ENCODE results near the gene ABHD12.

Gene ABHD12

DNA sequence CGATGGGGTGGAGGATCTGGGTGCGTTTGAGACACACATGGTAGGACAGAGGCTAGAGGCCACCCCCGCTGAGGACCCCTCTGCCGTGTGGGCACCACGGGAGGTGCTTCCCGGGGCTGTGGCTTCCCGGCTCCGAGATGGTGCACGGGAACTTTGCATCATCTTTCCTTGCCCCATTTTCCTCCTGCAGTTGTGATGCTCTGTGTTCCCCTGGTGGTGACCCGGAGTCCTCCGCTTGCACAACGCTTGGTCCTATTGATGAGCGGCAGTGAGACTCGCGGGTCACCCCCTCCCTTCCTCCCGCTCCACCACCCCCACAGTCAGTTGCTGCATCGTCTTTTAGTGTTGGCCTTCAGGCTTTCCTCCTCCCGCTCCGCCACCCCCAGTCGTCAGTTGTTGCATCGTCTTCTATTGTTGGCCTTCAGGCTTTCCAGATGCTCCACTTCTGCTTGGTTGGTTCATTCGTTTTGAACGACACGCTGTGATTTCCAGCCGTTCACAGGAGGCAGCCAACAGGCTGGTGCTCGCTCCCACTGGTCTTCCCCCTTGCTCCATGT lies 105.5 kb downstream of the ABHD12 start:
- no peaks in the 10 kb centered on the region for H3K27me3 ChIP-seq (ENCODE audit: control insufficient read depth in 2 of 2, insufficient read depth in 2 of 2, low read length in 2 of 2)
- H3K4me1 ChIP-seq (ENCODE audit: control insufficient read depth in 2 of 2, insufficient read depth in 2 of 2, low read length in 2 of 2), result no peaks in the 10 kb centered on the region
- no peaks in the 10 kb centered on the region for H3K9me3 ChIP-seq (ENCODE audit: control insufficient read depth in 2 of 2, low read length in 2 of 2)
- no peak overlapping the region for H3K4me3 ChIP-seq (ENCODE audit: low read length in 2 of 2)
- H3K27ac ChIP-seq (ENCODE audit: low read depth in 2 of 2, low read length in 2 of 2), result no peak overlapping the region
- no peak overlapping the region for H3K9ac ChIP-seq (ENCODE audit: low read depth in 1 of 2, low read length in 2 of 2)
- peaks cover 91 to 92% of the 10 kb centered on the region in 2 donors for H3K36me3 ChIP-seq (ENCODE audit: control insufficient read depth in 2 of 2, insufficient read depth in 2 of 2, low read length in 2 of 2)

DNA sequence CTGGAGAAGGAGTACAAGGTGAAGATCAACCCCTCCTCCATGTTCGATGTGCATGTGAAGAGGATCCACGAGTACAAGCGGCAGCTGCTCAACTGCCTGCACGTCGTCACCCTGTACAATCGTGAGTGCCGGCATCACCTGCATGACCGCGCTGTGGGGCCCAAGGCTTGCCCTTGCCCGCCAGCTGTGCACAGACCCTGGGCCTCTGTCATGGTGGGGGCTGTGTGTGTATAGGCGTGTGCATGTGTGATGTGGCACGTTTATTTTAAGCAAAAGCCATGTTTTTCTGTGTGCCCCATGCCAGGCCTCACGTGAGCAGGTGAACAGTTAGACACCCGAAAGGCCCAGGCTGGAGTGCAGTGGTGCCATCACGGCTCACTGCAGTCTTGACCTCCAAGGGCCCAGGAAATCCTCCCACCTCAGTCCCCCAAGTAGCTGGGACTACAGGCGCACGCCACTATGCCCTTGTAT lies 106.5 kb downstream of the ABHD12 start:
- H3K27ac ChIP-seq (ENCODE audit: low read depth in 2 of 2, low read length in 2 of 2), result no peak overlapping the region
- H3K4me3 ChIP-seq (ENCODE audit: low read length in 2 of 2), result no peak overlapping the region
- H3K27me3 ChIP-seq (ENCODE audit: control insufficient read depth in 2 of 2, insufficient read depth in 2 of 2, low read length in 2 of 2), result no peaks in the 10 kb centered on the region
- H3K9ac ChIP-seq (ENCODE audit: low read depth in 1 of 2, low read length in 2 of 2), result no peak overlapping the region
- no peaks in the 10 kb centered on the region for H3K4me1 ChIP-seq (ENCODE audit: control insufficient read depth in 2 of 2, insufficient read depth in 2 of 2, low read length in 2 of 2)
- H3K9me3 ChIP-seq (ENCODE audit: control insufficient read depth in 2 of 2, low read length in 2 of 2), result no peaks in the 10 kb centered on the region
- H3K36me3 ChIP-seq (ENCODE audit: control insufficient read depth in 2 of 2, insufficient read depth in 2 of 2, low read length in 2 of 2), result peaks cover 92% of the 10 kb centered on the region in 2 donors

GRCh38 chr20:25283221-25283951 lies 107.2 kb downstream of the ABHD12 start:
- no peak overlapping the region for H3K9ac ChIP-seq (ENCODE audit: low read depth in 1 of 2, low read length in 2 of 2)
- H3K27me3 ChIP-seq (ENCODE audit: control insufficient read depth in 2 of 2, insufficient read depth in 2 of 2, low read length in 2 of 2), result no peaks in the 10 kb centered on the region
- no peak overlapping the region for H3K4me3 ChIP-seq (ENCODE audit: low read length in 2 of 2)
- peaks cover 0 to 3% of the 10 kb centered on the region in 2 donors for H3K4me1 ChIP-seq (ENCODE audit: control insufficient read depth in 2 of 2, insufficient read depth in 2 of 2, low read length in 2 of 2)
- peaks cover 91 to 92% of the 10 kb centered on the region in 2 donors for H3K36me3 ChIP-seq (ENCODE audit: control insufficient read depth in 2 of 2, insufficient read depth in 2 of 2, low read length in 2 of 2)
- no peak overlapping the region for H3K27ac ChIP-seq (ENCODE audit: low read depth in 2 of 2, low read length in 2 of 2)
- H3K9me3 ChIP-seq (ENCODE audit: control insufficient read depth in 2 of 2, low read length in 2 of 2), result no peaks in the 10 kb centered on the region

DNA sequence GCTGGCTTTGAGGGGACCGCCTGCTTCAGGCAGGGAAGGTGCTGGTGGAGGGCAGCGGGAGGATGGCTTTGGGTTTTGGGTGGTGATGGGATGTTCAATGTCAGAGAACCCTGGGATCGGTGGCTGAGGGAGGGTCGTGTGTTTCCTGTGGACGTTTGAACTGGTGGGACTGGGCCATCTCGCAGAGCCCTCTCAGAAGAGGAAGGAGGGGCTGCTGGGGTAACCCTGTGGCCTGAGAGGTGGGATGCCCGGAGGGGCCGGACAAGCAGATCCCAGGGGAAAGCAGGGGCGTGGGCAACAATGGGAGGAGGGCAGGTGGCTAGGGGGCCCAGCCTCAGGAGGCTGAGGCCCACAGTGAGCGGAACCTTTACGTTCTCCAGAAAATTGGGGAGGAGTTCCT lies 107.8 kb downstream of the ABHD12 start:
- Histone ChIP-seq H3K9me3 (ENCODE audit: control insufficient read depth in 2 of 2, low read length in 2 of 2) (no peaks in the 10 kb centered on the region), H3K4me3 (ENCODE audit: low read length in 2 of 2) (no peak overlapping the region), H3K27me3 (ENCODE audit: control insufficient read depth in 2 of 2, insufficient read depth in 2 of 2, low read length in 2 of 2) (no peaks in the 10 kb centered on the region), H3K27ac (ENCODE audit: low read depth in 2 of 2, low read length in 2 of 2) (peak overlapping the region in 1 of 2 donors; percentile 70), H3K4me1 (ENCODE audit: control insufficient read depth in 2 of 2, insufficient read depth in 2 of 2, low read length in 2 of 2) (peaks cover 0 to 5% of the 10 kb centered on the region in 2 donors), H3K36me3 (ENCODE audit: control insufficient read depth in 2 of 2, insufficient read depth in 2 of 2, low read length in 2 of 2) (peaks cover 91 to 92% of the 10 kb centered on the region in 2 donors), H3K9ac (ENCODE audit: low read depth in 1 of 2, low read length in 2 of 2) (no peak overlapping the region)

DNA sequence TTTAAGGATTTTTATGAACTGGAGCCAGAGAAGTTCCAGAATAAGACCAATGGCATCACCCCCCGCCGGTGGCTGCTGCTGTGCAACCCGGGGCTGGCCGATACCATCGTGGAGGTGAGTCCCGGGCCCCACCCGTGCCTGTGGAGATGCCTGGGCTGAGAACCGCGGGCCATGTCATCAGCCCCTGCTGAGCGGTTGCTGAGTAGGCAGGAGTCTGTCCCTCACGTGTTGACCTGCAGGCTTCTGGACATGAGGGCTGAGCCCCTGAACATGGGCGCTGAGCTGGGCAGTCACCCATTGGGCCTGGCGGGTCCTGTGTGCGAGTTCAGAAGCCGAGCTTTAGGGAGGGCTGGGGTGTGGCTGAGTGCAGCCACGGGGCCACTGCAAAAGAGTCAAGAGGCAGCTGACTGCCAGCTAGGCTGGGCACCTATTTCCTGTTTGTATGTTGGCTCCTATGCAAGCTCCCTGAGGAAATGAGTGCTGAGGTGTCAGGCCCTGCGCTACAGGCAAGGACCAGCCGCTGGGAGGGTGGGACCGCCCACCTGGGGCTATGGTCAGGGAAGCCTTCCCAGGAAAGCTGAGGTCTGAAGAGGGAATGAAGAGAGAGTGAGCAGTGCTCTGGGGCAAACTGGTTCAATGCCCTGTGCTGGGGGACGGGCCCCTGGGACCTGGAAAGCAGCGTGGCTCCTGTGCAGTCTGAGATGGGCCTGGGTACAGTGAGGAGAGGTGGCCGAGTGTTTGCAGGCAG lies 108.4 kb downstream of the ABHD12 start:
- Histone ChIP-seq H3K27ac (ENCODE audit: low read depth in 2 of 2, low read length in 2 of 2) (peak overlapping the region; percentile 41 to 70), H3K4me1 (ENCODE audit: control insufficient read depth in 2 of 2, insufficient read depth in 2 of 2, low read length in 2 of 2) (peaks cover 0 to 8% of the 10 kb centered on the region in 2 donors), H3K4me3 (ENCODE audit: low read length in 2 of 2) (no peak overlapping the region), H3K36me3 (ENCODE audit: control insufficient read depth in 2 of 2, insufficient read depth in 2 of 2, low read length in 2 of 2) (peaks cover 93% of the 10 kb centered on the region in 2 donors), H3K9ac (ENCODE audit: low read depth in 1 of 2, low read length in 2 of 2) (no peak overlapping the region), H3K27me3 (ENCODE audit: control insufficient read depth in 2 of 2, insufficient read depth in 2 of 2, low read length in 2 of 2) (no peaks in the 10 kb centered on the region), H3K9me3 (ENCODE audit: control insufficient read depth in 2 of 2, low read length in 2 of 2) (no peaks in the 10 kb centered on the region)

DNA sequence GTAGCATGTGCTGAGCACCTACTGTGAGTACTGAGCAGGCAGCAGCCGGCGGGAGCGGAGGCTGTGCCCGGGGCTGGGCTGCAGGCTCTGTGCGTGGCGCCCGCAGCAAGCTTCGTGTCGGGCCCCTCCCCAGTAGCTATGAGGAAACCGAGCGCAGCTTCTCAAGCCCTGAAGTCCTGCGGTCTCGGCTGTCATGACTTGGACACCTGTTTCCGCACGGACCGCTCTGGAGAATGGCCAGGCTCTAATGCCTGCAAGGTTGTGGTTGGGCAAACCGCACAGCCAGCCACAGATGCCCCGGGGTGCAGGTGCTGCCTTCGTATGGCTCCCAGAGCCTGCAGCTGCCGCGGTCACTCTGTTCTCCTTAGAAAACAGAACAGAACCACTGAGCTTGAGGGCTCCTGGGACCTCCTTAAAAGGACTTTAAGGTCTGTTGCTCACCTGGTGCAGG lies 109.1 kb downstream of the ABHD12 start:
- Histone ChIP-seq H3K9ac (ENCODE audit: low read depth in 1 of 2, low read length in 2 of 2) (no peak overlapping the region), H3K27me3 (ENCODE audit: control insufficient read depth in 2 of 2, insufficient read depth in 2 of 2, low read length in 2 of 2) (no peaks in the 10 kb centered on the region), H3K36me3 (ENCODE audit: control insufficient read depth in 2 of 2, insufficient read depth in 2 of 2, low read length in 2 of 2) (peaks cover 92 to 94% of the 10 kb centered on the region in 2 donors), H3K27ac (ENCODE audit: low read depth in 2 of 2, low read length in 2 of 2) (peak overlapping the region in 1 of 2 donors; percentile 70), H3K4me3 (ENCODE audit: low read length in 2 of 2) (no peak overlapping the region), H3K9me3 (ENCODE audit: control insufficient read depth in 2 of 2, low read length in 2 of 2) (no peaks in the 10 kb centered on the region), H3K4me1 (ENCODE audit: control insufficient read depth in 2 of 2, insufficient read depth in 2 of 2, low read length in 2 of 2) (peaks cover 0 to 10% of the 10 kb centered on the region in 2 donors)

DNA sequence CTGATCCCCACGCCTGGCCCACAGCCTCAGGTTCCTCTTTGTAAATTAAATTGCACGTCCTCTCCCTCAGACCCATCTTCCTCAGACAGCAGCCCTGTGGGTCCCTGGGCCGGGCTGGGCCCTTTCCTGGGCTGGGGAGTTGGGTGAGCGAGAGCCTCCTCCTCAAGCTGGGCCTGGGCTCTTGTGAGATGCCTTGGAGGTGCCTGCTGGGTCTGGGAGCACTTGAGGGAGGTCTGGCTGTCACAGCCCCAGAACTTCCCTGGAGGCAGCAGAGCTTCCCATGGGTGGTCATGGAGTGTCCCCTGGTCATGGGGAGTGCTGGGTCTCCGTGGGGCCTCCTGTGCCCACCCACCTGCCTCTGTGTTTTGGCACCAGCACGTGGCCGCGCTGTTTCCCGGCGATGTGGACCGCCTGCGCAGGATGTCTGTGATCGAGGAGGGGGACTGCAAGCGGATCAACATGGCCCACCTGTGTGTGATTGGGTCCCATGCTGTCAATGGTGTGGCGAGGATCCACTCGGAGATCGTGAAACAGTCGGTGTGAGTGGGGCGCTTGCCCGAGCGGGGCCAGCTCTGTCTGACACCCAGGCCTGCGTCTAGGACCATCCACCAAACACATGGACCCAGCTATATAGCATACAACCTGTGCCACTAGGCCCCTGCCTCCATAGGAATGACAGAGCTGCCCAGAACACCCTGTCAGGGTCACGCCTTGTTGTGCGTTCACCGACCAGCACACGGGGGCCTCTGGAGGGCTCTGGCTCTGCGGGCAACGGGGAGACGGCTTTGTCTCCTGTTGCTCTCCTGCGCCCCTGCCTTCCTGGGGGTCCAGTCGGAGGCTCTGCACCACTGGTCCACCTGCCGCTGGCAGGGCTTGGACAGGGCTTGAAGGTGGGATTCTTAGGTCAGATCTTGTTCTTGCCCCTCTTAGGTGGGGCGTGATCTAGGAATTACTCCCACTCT lies 109.8 kb downstream of the ABHD12 start:
- Histone ChIP-seq H3K4me1 (ENCODE audit: control insufficient read depth in 2 of 2, insufficient read depth in 2 of 2, low read length in 2 of 2) (peaks cover 0 to 10% of the 10 kb centered on the region in 2 donors), H3K27me3 (ENCODE audit: control insufficient read depth in 2 of 2, insufficient read depth in 2 of 2, low read length in 2 of 2) (no peaks in the 10 kb centered on the region), H3K9me3 (ENCODE audit: control insufficient read depth in 2 of 2, low read length in 2 of 2) (no peaks in the 10 kb centered on the region), H3K36me3 (ENCODE audit: control insufficient read depth in 2 of 2, insufficient read depth in 2 of 2, low read length in 2 of 2) (peaks cover 88 to 94% of the 10 kb centered on the region in 2 donors), H3K9ac (ENCODE audit: low read depth in 1 of 2, low read length in 2 of 2) (no peak overlapping the region), H3K27ac (ENCODE audit: low read depth in 2 of 2, low read length in 2 of 2) (peak overlapping the region in 1 of 2 donors; percentile 43), H3K4me3 (ENCODE audit: low read length in 2 of 2) (no peak overlapping the region)

DNA sequence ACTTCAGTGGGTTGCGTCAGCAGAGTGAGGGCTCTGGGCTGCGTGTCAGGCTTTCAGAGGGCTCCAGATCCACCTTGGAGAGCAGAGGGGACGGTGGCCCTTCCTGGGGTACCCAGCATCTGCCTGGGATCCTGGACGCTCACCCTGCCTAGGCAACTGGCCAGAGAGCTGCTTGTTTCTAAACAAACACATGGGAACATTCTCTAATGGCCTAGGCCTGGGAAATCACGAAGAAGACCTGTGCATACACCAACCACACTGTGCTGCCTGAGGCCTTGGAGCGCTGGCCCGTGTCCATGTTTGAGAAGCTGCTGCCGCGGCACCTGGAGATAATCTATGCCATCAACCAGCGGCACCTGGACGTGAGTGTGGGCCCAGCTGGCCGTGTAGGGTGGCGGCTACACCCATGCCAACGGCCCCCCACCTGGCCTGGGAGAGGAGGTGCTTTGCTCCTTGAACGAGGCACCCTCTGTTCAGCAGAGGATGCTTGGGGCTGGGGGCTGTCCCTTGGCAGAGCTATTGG lies 110.5 kb downstream of the ABHD12 start:
- no peaks in the 10 kb centered on the region for H3K27me3 ChIP-seq (ENCODE audit: control insufficient read depth in 2 of 2, insufficient read depth in 2 of 2, low read length in 2 of 2)
- H3K4me1 ChIP-seq (ENCODE audit: control insufficient read depth in 2 of 2, insufficient read depth in 2 of 2, low read length in 2 of 2), result peaks cover 0 to 10% of the 10 kb centered on the region in 2 donors
- peaks cover 85 to 94% of the 10 kb centered on the region in 2 donors for H3K36me3 ChIP-seq (ENCODE audit: control insufficient read depth in 2 of 2, insufficient read depth in 2 of 2, low read length in 2 of 2)
- no peak overlapping the region for H3K27ac ChIP-seq (ENCODE audit: low read depth in 2 of 2, low read length in 2 of 2)
- H3K9me3 ChIP-seq (ENCODE audit: control insufficient read depth in 2 of 2, low read length in 2 of 2), result no peaks in the 10 kb centered on the region
- H3K9ac ChIP-seq (ENCODE audit: low read depth in 1 of 2, low read length in 2 of 2), result no peak overlapping the region
- H3K4me3 ChIP-seq (ENCODE audit: low read length in 2 of 2), result no peak overlapping the region

GRCh38 chr20:25279403-25279802 lies 111.2 kb downstream of the ABHD12 start:
- Histone ChIP-seq H3K27me3 (ENCODE audit: control insufficient read depth in 2 of 2, insufficient read depth in 2 of 2, low read length in 2 of 2) (no peaks in the 10 kb centered on the region), H3K4me3 (ENCODE audit: low read length in 2 of 2) (no peak overlapping the region), H3K4me1 (ENCODE audit: control insufficient read depth in 2 of 2, insufficient read depth in 2 of 2, low read length in 2 of 2) (peaks cover 0 to 10% of the 10 kb centered on the region in 2 donors), H3K9me3 (ENCODE audit: control insufficient read depth in 2 of 2, low read length in 2 of 2) (no peaks in the 10 kb centered on the region), H3K36me3 (ENCODE audit: control insufficient read depth in 2 of 2, insufficient read depth in 2 of 2, low read length in 2 of 2) (peaks cover 88 to 95% of the 10 kb centered on the region in 2 donors), H3K9ac (ENCODE audit: low read depth in 1 of 2, low read length in 2 of 2) (no peak overlapping the region), H3K27ac (ENCODE audit: low read depth in 2 of 2, low read length in 2 of 2) (no peak overlapping the region)
